Naive B cell (primary cell): ENCODE data around the gene CRELD2. TPM values are rescaled to one million over a fixed set of nuclear protein-coding genes. Genes with fewer than 3 reads are reported as not detected.

Experiments
- ATAC-seq, 2 donors: fragments of 150-1000 bp; cut with Tn5 transposase; 2 replicates each; pipeline ENCODE4 v1.10.0; 2021; ENCODE audit warnings: low read depth in 2 of 2, mild to moderate bottlenecking in 2 of 2, moderate library complexity in 2 of 2
- DNase-seq: peaks from one replicate; pipeline ENCODE4 v3.0.0; 2022
- H3K27ac Mint-ChIP-seq, 6 donors: one replicate each; pipeline ENCODE4 v1.8.0; 2020 to 2022; ENCODE audit warnings: mild to moderate bottlenecking in 6 of 6, mixed read lengths in 6 of 6, moderate library complexity in 5 of 6, inconsistent platforms in 2 of 6
- H3K27me3 Mint-ChIP-seq, 3 donors: one replicate each; pipeline ENCODE4 v1.8.0; 2021 to 2022; ENCODE audit warnings: mixed read lengths in 3 of 3, mild to moderate bottlenecking in 1 of 3
- H3K36me3 Mint-ChIP-seq, 2 donors: one replicate each; pipeline ENCODE4 v1.8.0; 2020 to 2022; ENCODE audit warnings: mixed read lengths in 2 of 2, inconsistent platforms in 1 of 2, mild to moderate bottlenecking in 1 of 2
- H3K4me1 Mint-ChIP-seq, 3 donors: one replicate each; pipeline ENCODE4 v1.8.0; 2020 to 2022; ENCODE audit warnings: mixed read lengths in 3 of 3, inconsistent platforms in 1 of 3, mild to moderate bottlenecking in 1 of 3, moderate library complexity in 1 of 3
- H3K4me3 Mint-ChIP-seq, 8 donors: one replicate each; pipeline ENCODE4 v1.8.0; 2020 to 2022; ENCODE audit warnings: mild to moderate bottlenecking in 8 of 8, mixed read lengths in 8 of 8, moderate library complexity in 8 of 8, inconsistent platforms in 2 of 8
- H3K9me3 Mint-ChIP-seq, 7 donors: one replicate each; pipeline ENCODE4 v1.8.0; 2020 to 2022; ENCODE audit warnings: mixed read lengths in 7 of 7, mild to moderate bottlenecking in 5 of 7, inconsistent platforms in 2 of 7, moderate library complexity in 1 of 7
- polyA plus RNA-seq, 6 donors: library from polyadenylated mRNA; unstranded; fragments of 300-500 nt; fragmentation: Illumina TruSeq; gene quantifications; one replicate each; pipeline ENCODE4 v1.2.3, GENCODE V29; 2021; ENCODE audit warnings: low read depth in 6 of 6

Gene CRELD2, protein sequence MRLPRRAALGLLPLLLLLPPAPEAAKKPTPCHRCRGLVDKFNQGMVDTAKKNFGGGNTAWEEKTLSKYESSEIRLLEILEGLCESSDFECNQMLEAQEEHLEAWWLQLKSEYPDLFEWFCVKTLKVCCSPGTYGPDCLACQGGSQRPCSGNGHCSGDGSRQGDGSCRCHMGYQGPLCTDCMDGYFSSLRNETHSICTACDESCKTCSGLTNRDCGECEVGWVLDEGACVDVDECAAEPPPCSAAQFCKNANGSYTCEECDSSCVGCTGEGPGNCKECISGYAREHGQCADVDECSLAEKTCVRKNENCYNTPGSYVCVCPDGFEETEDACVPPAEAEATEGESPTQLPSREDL
- 10 to 100 TPM; 21.9 to 33.8 (median 28.0) TPM for polyA plus RNA-seq

DNA sequence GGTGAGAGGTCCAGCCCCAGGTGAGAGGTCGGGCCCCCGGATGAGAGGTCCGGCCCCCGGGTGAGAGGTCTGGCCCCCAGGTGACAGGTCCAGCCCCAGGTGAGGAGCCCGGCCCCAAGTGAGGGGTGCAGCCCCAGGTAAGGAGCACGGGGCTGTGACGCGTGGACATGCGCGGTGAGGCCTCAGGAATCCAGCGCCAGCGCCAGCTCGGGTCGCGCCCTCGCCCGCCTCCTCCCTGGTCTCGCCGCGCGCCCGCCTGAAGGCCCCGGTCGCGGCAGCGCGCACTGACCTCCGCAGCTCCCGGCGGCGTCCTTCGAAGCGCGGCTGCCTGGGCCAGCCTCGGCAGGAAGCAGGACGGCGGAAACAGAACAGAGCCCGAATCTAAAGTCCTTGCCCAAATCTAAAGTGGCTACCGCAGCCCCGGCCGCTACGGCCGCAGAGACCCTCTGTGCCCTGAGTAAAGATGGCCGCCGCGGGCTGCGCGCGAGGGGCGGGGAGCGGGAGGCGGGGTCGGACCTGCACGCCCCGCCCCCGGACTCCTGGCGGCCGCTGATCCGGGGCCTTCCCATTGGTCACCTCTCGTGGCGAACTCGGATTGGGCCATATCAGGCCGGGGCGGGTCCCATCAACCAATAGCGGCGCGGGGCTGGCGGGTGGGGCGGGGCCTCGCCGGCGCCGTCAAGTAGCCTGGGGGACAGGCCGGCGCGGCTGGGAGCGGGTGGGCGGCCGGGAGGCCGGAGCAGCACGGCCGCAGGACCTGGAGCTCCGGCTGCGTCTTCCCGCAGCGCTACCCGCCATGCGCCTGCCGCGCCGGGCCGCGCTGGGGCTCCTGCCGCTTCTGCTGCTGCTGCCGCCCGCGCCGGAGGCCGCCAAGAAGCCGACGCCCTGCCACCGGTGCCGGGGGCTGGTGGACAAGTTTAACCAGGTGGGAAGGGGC lies at the start of gene CRELD2, which contains the start of gene ALG12:
Gene CRELD2, plus strand, starts transcription at position 661 of the 937 bp plus-strand sequence. Its CDS starts 136 bp downstream, at position 797.
Gene ALG12, minus strand, starts transcription at position 465 of the 937 bp plus-strand sequence. CDS start 4,673 bp downstream, outside the sequence.
- Mint-ChIP-seq H3K4me1 (peaks cover 0 to 31% (median 9%) of the 10 kb centered on the region in 3 donors), H3K4me3 (peak within 1 kb of the TSS; percentile 78 to 94 (median 90)), H3K27ac (peak within 1 kb of the TSS; percentile 26 to 94 (median 86)), H3K27me3 (no peaks in the 10 kb centered on the region), H3K9me3 (no peaks in the 10 kb centered on the region), H3K36me3 (no peaks in the 10 kb centered on the region)
- ATAC-seq (peak; percentile 95 to 96), DNase-seq (peak; percentile 96)

DNA sequence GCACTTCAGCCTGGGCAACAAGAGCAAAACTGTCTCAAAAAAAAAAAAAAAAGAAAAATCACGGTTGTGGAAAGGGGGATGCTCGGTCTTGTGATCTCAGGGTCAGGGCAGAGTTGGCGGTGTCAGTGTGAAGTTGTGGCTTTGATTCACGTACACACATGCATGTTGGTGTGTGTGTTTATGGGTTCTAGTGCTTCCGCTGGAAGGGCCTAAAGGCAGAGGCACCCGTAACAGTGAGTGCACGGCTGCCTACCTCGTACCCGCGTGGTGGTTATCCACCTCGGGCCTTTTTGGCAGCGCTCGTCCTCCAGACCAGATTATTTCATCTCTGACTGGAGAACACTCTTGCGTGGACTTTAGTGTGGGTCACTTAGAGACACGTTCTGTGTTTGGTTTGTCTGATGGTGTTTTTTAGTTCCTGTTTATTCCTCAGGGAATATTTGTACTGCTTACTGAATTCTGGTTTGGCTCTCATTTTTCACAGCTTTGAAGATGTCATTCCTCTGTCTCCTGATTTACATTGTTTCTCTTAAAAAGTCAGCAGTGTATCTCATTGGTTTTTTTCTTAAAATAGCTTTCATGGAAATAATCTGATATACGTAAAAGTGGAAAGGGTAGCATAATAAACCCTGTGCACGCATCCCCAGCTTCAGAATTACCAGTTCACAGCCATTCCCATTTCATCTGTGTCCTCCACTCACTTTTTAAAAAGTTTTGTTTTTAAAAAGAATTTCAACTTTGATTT lies 49.2 kb upstream of the CRELD2 start:
- H3K36me3 Mint-ChIP-seq: peaks cover 34 to 37% of the 10 kb centered on the region in 2 donors
- no peaks in the 10 kb centered on the region for H3K27me3 Mint-ChIP-seq
- DNase-seq: no peak
- peaks cover 0 to 40% (median 21%) of the 10 kb centered on the region in 7 donors for H3K9me3 Mint-ChIP-seq
- H3K27ac Mint-ChIP-seq: peak overlapping the region in 2 of 6 donors; percentile 35 to 49
- no peak overlapping the region for H3K4me3 Mint-ChIP-seq
- peaks cover 24 to 30% (median 28%) of the 10 kb centered on the region in 3 donors for H3K4me1 Mint-ChIP-seq
- no peak for ATAC-seq

DNA sequence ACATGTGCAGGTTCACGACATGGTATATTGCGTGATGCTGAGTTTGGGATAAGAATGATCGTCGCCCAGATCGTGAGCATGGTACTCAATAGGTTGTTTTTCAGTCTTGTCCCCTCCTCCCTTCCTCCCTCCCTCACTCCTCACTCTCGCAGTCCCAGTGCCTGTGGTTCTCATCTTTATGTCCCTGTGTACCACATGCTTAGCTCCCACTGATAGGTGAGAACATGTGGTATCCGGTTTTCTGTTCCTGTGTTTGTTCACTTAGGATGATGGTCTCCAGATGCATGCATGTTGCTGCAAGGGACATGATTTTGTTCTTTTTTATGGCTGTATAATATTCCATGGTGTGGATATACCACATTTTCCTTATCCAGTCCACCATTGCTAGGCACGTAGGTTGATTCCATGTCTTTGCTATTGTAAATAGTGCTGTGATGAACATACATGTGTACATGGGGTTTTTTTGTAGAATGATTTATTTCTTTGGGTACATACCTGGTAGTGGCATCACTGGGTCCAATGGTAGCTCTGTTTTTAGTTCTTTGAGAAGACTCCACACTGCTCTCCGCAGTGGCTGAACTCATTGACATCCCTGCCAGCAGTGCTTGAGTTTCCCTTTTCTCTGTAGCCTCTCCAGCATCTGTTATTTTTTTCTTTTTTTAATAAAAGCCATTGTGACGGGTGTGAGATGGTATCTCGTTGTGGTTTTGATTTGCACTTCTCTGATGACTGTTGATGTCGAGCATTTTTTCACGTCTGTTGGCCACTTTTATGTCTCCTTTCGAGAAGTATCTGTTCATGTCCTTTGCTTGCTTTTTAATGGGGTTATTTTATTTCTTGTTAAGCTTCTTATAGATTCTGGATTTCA lies 48.4 kb upstream of the CRELD2 start:
- Mint-ChIP-seq H3K4me3 (no peak overlapping the region), H3K9me3 (peaks cover 0 to 40% (median 21%) of the 10 kb centered on the region in 7 donors), H3K27ac (peak overlapping the region in 2 of 6 donors; percentile 26 to 49), H3K36me3 (peaks cover 34 to 37% of the 10 kb centered on the region in 2 donors), H3K4me1 (peaks cover 23 to 30% (median 27%) of the 10 kb centered on the region in 3 donors), H3K27me3 (no peaks in the 10 kb centered on the region)
- no peak for DNase-seq
- no peak for ATAC-seq

DNA sequence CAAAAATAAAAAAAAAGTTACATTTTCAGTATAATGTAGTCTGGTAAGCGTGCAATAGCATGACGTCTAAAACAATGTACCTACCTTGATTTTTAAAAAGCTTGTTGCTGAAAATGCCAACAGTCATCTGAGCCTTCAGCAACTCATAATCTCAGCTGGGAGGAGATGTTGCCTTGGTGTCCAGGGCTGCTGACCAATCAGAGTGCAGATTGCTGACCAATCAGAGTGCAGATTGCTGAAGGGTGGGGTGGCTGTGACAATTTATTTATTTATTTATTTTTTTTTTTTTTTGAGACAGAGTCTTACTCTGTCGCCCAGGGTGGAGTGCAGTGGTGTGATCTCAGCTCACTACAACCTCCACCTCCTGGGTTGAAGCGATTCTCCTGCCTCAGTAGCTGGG lies 47.0 kb upstream of the CRELD2 start:
- Mint-ChIP-seq H3K27me3 (no peaks in the 10 kb centered on the region), H3K4me1 (peaks cover 19 to 33% (median 22%) of the 10 kb centered on the region in 3 donors), H3K9me3 (peaks cover 0 to 29% (median 12%) of the 10 kb centered on the region in 7 donors), H3K27ac (no peak overlapping the region), H3K36me3 (peaks cover 22 to 30% of the 10 kb centered on the region in 2 donors), H3K4me3 (no peak overlapping the region)
- DNase-seq: no peak
- no peak for ATAC-seq

DNA sequence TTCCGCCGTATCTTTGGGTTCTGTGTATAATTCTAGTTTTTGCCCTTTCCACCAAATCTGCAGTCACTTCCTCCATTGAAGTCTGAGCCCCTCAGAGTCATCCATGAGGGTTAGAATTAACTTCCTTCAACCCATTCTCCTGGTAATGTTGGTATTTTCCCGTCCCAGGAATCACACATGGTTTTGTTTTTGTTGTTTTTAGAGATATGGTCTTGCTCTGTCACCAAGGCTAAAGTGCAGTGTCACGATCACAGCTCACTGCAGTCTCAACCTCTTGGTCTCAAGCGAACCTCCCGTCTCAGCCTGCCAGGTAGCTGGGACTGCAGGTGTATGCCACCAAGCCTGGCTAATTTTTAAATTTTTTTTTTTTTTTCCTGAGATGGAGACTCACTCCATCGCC lies 46.1 kb upstream of the CRELD2 start:
- H3K27ac Mint-ChIP-seq: no peak overlapping the region
- peaks cover 19 to 31% (median 22%) of the 10 kb centered on the region in 3 donors for H3K4me1 Mint-ChIP-seq
- peaks cover 13 to 26% of the 10 kb centered on the region in 2 donors for H3K36me3 Mint-ChIP-seq
- no peak for DNase-seq
- H3K9me3 Mint-ChIP-seq: peaks cover 0 to 20% (median 5%) of the 10 kb centered on the region in 7 donors
- H3K27me3 Mint-ChIP-seq: no peaks in the 10 kb centered on the region
- H3K4me3 Mint-ChIP-seq: no peak overlapping the region
- no peak for ATAC-seq

DNA sequence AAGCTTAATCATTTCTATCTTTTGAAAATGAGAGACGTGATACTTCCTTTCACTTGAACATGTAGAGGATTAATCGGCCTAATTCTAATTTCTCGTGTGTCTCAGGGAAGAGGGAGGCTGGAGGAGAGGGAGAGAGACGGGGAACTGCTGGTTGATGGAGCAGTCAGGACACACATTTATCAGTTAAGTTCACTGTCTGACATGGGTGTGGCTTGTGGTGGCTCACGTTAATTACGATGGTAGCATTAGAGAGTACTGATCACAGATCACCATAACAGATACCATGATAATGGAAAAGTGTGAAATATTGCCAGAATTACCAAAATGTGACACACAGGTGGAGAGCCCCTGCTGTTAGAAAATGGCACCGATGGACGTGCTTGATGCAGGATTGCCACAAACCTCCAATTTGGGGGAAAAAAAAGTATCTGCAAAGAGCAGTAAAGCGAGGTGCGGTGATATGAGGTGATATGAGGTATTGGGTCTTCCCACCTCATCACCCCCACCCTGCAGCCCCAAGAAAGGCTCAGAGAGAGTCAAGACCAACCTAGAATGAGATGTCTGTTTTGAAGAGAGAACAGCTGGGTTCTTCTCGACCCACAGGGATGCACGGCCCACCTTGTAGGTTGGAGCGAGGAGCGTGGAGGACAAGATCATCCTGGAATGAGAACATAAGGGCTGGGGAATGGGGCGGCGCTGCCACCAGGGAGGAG lies 45.0 kb upstream of the CRELD2 start:
- H3K4me3 Mint-ChIP-seq: no peak overlapping the region
- H3K36me3 Mint-ChIP-seq: peaks cover 9 to 26% of the 10 kb centered on the region in 2 donors
- no peak for DNase-seq
- no peaks in the 10 kb centered on the region for H3K27me3 Mint-ChIP-seq
- H3K4me1 Mint-ChIP-seq: peaks cover 19 to 30% (median 28%) of the 10 kb centered on the region in 3 donors
- ATAC-seq: no peak
- H3K27ac Mint-ChIP-seq: peak overlapping the region in 3 of 6 donors; percentile 12 to 86 (median 21)
- H3K9me3 Mint-ChIP-seq: peaks cover 0 to 16% (median 5%) of the 10 kb centered on the region in 7 donors

DNA sequence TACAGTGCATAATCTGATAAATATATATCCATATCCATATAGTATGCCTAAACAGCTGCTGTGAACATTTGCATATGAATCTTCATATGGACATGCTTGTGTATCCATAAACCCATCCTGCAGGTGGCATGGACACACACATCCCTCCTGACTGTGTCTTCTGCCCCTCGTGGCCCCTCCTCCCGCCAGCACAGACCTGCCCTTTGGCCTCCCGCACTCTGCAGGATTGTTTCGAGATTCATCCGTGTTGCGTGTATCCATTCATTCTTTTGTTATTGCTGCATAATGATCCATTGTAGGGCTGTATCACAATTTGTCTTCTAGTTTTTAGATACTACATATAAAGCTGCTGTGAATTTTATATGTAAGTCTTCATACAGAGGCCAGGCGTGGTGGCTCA lies 40.8 kb upstream of the CRELD2 start:
- ATAC-seq (no peak), DNase-seq (no peak)
- Mint-ChIP-seq H3K4me3 (no peak overlapping the region), H3K27ac (peak overlapping the region in 1 of 6 donors; percentile 40), H3K36me3 (peaks cover 0 to 16% of the 10 kb centered on the region in 2 donors), H3K27me3 (no peaks in the 10 kb centered on the region), H3K9me3 (no peaks in the 10 kb centered on the region), H3K4me1 (peaks cover 21 to 35% (median 26%) of the 10 kb centered on the region in 3 donors)

DNA sequence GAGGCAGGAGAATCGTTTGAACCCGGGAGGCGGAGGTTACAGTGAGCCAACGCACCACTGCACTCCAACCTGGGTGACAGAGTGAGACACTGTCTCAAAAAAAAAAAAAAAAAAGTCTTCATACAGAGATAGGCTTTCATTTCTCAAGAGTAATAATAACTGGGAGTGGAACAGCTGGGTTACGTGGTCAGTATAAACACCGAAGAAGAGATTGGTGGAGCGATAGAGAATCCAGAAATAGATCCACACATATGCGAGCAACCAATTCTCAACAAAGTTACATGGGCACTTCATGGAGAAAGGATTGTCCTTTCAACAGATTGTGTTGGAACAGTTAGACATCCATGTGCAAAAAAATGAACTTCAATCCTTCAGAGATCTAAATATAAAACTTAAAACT lies 40.2 kb upstream of the CRELD2 start:
- Mint-ChIP-seq H3K9me3 (no peaks in the 10 kb centered on the region), H3K4me3 (no peak overlapping the region), H3K36me3 (peaks cover 2 to 21% of the 10 kb centered on the region in 2 donors), H3K4me1 (peaks cover 21 to 37% (median 22%) of the 10 kb centered on the region in 3 donors), H3K27ac (peak overlapping the region in 1 of 6 donors; percentile 40), H3K27me3 (no peaks in the 10 kb centered on the region)
- DNase-seq: no peak
- ATAC-seq: no peak

DNA sequence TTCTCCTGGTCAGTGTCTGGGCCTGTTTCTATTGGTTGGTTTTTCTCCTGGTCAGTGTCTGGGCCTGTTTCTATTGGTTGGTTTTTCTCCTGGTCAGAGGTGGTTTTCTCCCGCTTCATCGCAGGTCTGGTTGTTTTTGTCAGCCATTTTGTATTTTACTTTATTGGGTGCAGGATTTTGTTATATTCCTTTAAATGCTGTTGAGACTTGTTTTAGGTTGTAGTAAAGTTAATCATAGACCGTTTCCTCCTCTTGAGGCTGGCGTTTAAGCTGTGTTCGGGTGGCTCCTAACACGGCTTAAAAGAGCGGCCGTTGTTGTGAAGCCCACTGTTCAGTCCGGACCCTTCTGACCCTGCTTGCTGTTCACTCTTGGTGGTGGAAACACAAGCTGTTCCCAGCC lies 38.6 kb upstream of the CRELD2 start:
- no peaks in the 10 kb centered on the region for H3K27me3 Mint-ChIP-seq
- H3K4me3 Mint-ChIP-seq: no peak overlapping the region
- DNase-seq: no peak
- no peak for ATAC-seq
- H3K9me3 Mint-ChIP-seq: no peaks in the 10 kb centered on the region
- H3K36me3 Mint-ChIP-seq: peaks cover 13 to 26% of the 10 kb centered on the region in 2 donors
- peak overlapping the region in 2 of 6 donors; percentile 62 to 70 for H3K27ac Mint-ChIP-seq
- peaks cover 20 to 29% (median 24%) of the 10 kb centered on the region in 3 donors for H3K4me1 Mint-ChIP-seq

DNA sequence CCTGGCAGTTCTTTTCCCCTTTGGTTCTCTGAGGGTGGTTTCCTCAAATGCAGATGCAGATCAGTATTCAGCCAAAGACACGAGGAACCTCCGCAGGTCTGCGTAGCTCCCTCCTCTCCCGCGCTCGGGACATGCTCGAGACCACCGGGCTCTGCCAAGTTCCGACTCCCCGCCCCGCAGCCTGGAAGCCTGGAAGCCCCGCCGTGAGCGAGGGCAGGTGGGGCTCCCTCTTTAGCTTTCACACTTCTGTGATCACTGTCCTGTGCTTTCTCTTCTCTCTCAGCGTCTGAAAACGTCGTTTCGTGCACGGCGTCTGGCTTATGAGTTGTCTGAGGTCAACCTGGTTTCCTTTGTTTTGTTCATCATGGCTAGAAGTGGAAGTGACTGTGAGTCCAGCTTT lies 38.2 kb upstream of the CRELD2 start:
- Mint-ChIP-seq H3K27me3 (no peaks in the 10 kb centered on the region), H3K4me1 (peaks cover 20 to 29% (median 24%) of the 10 kb centered on the region in 3 donors), H3K9me3 (no peaks in the 10 kb centered on the region), H3K36me3 (peaks cover 13 to 26% of the 10 kb centered on the region in 2 donors), H3K4me3 (no peak overlapping the region), H3K27ac (peak overlapping the region in 4 of 6 donors; percentile 32 to 70 (median 56))
- ATAC-seq (no peak), DNase-seq (no peak)

DNA sequence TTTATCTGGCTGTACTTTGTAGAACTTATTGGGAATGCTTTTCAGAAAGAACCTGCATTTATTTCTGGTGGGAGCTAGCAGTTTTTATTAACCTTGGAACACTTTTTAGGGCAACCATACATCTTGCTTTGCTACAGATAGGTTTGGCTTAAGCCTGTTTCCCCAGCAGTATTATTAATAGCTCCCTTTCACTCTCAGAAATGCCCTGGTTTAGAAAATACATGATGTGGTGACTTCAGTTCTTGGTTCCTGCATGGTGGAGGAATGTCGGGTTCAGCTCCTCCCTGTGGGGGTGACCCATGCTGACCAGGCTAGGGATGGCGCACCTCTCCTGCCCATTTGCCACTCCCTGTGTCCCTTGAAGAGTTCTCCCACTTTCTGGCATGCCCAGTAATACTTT lies 36.6 kb upstream of the CRELD2 start:
- Mint-ChIP-seq H3K27ac (peak overlapping the region in 3 of 6 donors; percentile 24 to 57 (median 31)), H3K4me1 (peaks cover 20 to 29% (median 20%) of the 10 kb centered on the region in 3 donors), H3K9me3 (no peaks in the 10 kb centered on the region), H3K27me3 (no peaks in the 10 kb centered on the region), H3K36me3 (peaks cover 16 to 23% of the 10 kb centered on the region in 2 donors), H3K4me3 (no peak overlapping the region)
- DNase-seq: no peak
- ATAC-seq: no peak
